ENCODE measurements around the gene DDR2.

DNA sequence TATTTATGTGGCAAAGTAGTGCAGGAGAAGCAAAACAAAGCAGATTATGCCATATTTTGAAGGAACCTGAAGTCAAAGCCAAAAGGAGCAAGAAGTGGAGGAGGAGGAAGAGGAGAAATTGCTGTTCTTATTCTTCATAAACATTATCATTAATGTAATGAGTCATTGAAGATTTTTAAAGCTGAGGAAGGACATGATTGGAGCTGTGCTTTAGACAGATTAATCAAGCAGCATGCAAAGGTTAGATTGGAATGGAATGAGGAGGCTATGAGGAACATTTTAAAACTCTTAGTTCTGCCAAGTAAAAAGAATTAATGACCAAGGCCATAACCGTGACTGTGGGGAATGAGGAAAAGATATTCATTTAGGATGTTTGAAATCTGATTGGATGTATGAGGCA is 125.2 kb downstream of the DDR2 start:
- TF ChIP-seq, protein P1, sequence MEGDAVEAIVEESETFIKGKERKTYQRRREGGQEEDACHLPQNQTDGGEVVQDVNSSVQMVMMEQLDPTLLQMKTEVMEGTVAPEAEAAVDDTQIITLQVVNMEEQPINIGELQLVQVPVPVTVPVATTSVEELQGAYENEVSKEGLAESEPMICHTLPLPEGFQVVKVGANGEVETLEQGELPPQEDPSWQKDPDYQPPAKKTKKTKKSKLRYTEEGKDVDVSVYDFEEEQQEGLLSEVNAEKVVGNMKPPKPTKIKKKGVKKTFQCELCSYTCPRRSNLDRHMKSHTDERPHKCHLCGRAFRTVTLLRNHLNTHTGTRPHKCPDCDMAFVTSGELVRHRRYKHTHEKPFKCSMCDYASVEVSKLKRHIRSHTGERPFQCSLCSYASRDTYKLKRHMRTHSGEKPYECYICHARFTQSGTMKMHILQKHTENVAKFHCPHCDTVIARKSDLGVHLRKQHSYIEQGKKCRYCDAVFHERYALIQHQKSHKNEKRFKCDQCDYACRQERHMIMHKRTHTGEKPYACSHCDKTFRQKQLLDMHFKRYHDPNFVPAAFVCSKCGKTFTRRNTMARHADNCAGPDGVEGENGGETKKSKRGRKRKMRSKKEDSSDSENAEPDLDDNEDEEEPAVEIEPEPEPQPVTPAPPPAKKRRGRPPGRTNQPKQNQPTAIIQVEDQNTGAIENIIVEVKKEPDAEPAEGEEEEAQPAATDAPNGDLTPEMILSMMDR (IDR thresholded peaks at IDR 0.05; ENCODE audit: low read depth, low read length) = no peak
- TF ChIP-seq EZH2phosphoT487 (IDR thresholded peaks at IDR 0.05; ENCODE audit: low read depth) = no peak

All from OCI-LY3 (cell line).